Fibroblast of lung (primary cell): ENCODE results near the gene EPHB3.

ENCODE experiments used
- EZH2 ChIP-seq: IDR thresholded peaks from 2 replicates; pipeline ENCODE4 v1.5.1; 2012; ENCODE audit warnings: low read length, control low read depth, mild to moderate bottlenecking; ENCODE audit errors: missing control alignments
- TF ChIP-seq, protein P1 (sequence below), 2 donors: IDR thresholded peaks in 1 of 2; conservative IDR thresholded peaks in 1 of 2; 1 replicate in 1 of 2; 2 replicates in 1 of 2; pipeline ENCODE4 v1.5.1; 2011 to 2012; ENCODE audit warnings: low read length in 2 of 2, control low read depth in 1 of 2, inconsistent platforms in 1 of 2, low read depth in 1 of 2, mild to moderate bottlenecking in 1 of 2

DNA sequence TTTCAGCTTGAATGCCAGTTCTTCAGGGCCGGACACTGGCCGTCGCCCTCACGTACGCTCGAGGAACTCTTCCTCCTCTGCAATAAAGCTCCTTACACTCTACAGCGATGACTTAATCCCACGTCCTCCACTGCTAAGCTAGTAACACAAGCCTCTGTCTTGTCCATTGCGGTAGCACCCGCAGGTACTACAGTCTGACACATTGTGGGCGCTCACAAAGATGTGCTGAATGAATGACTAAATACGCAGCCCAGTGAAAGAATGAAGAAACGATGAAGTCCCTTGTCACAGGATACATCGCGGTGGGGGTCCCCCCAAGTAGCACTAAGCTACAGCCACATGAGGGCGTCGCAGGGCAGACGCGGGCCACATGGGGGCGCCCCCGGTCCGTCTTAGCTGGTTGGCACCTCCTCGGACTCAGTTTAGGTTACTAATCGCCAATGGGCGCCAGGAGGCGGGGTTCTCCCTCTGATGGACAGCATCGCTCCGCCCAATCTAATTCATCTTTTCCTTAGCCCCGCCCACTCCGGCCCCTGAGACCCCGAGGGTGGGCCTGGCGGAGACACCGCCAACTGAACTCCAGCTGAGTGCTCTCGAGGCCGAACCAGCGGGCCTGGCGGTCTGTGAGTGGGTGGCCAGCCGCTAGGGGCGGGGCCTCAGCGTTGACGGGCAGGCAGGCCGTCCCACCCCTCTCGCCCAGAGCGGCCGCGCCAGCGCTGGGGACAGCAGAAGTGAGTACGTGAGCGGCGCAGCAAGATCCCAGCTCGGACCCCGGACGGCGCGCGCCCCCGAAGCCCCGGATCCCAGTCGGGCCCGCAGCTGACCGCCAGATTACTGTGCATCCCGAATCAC is at the start of gene EPHB3:
- no peak for TF ChIP-seq EZH2
- TF ChIP-seq, protein P1, sequence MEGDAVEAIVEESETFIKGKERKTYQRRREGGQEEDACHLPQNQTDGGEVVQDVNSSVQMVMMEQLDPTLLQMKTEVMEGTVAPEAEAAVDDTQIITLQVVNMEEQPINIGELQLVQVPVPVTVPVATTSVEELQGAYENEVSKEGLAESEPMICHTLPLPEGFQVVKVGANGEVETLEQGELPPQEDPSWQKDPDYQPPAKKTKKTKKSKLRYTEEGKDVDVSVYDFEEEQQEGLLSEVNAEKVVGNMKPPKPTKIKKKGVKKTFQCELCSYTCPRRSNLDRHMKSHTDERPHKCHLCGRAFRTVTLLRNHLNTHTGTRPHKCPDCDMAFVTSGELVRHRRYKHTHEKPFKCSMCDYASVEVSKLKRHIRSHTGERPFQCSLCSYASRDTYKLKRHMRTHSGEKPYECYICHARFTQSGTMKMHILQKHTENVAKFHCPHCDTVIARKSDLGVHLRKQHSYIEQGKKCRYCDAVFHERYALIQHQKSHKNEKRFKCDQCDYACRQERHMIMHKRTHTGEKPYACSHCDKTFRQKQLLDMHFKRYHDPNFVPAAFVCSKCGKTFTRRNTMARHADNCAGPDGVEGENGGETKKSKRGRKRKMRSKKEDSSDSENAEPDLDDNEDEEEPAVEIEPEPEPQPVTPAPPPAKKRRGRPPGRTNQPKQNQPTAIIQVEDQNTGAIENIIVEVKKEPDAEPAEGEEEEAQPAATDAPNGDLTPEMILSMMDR (conservative IDR thresholded peaks at IDR 0.05 in 1 of 2, IDR thresholded peaks at IDR 0.05 in 1 of 2; ENCODE audit: low read depth in 1 of 2, low read length in 2 of 2), result peak; percentile 98 to 100
